ENCODE data around the gene PRTN3.
"Not testable (repeated sequence)": the region's sequence is repeated elsewhere in the genome, so short reads cannot be mapped to it uniquely, and the experiment has no call there.

The PRTN3 gene

GRCh38 chr19:867855-868457 lies 27.2 kb downstream of the PRTN3 start:
- DNase-seq (ENCODE audit: low spot score), result no peak

DNA sequence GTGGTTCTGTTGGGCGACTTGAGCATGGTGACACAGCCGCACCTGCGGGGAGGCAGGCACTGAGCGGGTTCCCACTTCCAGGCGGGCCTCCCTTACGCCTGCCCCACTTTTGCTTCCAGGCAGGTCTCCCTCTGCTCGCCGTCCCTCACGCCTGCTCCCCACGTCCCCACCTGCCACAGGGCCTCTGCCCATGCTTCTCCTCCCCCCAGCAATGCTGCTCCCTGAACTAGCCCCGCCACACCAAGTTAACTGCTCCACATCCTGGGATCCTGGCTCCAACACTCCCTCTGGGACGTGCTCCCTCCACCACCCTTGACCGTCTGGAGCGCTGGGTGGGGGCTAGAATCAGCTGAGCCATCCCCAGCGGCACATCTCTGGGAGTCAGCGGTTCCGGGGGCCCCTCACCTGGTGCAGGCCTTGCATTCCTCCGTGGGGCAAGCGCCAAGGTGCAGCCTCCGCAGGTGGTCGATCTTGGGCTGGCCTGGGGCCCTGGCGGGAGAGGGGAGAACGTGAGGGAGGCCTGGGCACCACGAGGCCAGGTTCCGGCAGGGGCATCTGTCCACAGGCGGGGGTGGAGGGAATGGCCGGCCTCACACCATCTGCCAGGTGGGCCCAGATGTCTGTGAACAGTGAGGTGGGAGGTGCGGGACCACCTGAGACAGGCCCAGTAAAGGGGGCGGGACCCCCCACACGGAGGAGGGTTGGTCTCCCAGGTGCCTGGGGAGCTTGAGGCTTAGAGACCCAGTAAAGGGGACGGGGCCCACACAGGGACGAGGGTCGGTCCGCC lies 27.9 kb downstream of the PRTN3 start:
- no peak for DNase-seq (ENCODE audit: low spot score)

DNA sequence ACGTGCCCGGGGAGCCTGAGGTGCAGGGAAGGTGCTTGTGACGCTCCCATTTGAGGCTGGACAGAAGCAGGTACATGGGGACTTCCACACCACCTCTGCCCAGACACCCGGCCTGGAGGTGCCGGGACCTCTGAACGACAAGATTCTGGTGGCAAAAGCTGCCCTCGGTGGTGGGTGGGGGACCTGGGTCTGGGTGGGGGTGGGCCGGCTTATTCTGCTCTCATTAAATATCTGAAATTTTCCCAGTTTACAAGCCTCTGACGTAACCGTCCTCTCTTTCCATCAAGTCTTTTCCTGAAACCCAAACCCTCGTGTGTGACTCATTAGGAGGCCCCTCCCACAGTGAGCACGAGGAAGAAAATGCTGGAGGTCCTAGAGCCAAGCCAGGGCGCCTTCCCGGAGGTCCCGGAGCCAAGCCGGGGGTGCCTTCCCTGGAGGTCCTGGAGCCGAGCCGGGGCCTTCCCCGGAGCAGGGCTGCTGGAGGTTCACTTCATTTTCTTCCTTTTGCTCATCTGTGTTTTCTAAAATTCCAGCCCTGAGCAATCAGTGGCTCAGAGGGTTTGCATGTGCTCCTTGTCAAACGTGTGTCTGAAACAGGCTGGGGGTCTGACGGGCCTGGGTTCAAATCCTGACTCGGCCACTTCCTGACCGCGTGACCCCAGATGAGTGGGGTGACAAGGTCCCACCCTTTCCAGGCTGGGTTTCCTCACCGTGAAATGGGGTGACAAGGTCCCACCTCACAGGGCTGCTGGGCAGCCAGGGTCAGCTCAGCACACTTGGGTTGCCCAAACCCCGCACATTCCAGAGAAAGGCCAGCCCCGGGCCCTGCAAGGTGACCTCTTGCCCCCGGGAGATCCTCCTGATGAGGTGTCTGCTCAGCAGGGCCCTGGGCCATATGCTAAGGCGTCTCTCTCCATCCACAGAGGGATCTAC lies 28.7 kb downstream of the PRTN3 start:
- no peak for DNase-seq (ENCODE audit: low spot score)

GRCh38 chr19:870314-870713 lies 29.5 kb downstream of the PRTN3 start:
- no peak for DNase-seq (ENCODE audit: low spot score)

- no peak for DNase-seq (ENCODE audit: low spot score)
Measured at GRCh38 chr19:870963-871401, 30.2 kb downstream of the PRTN3 start.

DNA sequence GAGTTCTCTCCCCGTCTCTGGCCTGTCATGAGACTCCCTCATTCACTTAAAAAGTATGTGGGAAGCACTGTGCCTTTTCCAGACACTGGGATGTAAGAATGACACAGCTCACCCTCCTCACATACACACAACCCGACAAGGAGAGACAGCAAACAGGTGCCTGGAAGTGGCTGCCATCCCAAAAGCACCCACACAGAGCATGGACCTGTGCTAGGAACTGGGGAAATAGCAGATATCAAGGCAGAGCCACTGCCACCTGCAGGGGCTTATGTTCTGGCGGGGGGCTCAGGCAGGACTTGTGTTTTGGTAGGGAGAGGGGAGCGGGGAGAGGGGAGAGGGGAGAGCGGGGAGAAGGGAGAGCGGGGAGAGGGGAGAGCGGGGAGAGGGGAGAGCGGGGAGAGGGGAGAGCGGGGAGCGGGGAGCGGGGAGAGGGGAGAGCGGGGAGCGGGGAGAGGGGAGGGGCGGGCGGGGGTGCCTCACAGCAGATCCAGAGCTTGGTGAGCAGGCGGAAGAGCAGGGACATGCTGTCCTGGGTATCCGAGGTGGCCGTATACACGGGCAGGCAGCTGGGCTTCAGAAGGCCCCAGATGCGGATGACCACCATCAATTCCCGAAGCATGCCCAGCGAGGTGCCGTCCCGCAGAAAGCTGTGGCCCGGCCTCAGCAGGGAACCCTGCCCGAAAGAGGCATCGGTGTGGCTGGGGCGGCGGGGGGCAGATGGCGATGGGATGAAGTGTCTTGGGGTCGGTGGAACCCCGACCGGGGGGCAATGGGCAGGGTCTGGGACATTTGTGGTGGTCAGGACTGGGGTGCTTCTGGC lies 30.9 kb downstream of the PRTN3 start:
- DNase-seq (ENCODE audit: low spot score), result no peak

- no peak for DNase-seq (ENCODE audit: low spot score)
Measured at GRCh38 chr19:872266-872951, 31.6 kb downstream of the PRTN3 start.

DNA sequence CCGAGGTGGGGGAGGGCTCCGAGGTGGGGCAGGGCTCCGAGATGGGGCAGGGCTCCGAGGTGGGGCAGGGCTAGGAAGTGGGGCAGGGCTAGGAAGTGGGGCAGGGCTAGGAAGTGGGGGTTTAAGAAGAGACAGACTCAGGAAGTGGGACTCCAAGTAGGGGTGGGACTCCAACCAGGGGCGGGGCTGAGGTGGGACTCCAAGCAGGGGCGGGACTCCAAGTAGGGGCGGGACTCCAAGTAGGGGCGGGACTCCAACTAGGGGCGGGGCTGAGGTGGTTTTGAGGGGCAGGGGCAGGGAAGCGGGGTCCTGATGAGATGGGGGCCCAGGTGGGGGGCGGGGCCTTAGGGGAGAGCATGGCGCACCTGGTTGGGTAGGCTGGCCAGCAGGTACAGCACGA lies 32.3 kb downstream of the PRTN3 start:
- DNase-seq (ENCODE audit: low spot score), result no peak

GRCh38 chr19:873561-874041 lies 32.8 kb downstream of the PRTN3 start:
- DNase-seq (ENCODE audit: low spot score), result no peak

- DNase-seq (ENCODE audit: low spot score), result no peak
Measured at GRCh38 chr19:875265-875879, 34.6 kb downstream of the PRTN3 start.

DNA sequence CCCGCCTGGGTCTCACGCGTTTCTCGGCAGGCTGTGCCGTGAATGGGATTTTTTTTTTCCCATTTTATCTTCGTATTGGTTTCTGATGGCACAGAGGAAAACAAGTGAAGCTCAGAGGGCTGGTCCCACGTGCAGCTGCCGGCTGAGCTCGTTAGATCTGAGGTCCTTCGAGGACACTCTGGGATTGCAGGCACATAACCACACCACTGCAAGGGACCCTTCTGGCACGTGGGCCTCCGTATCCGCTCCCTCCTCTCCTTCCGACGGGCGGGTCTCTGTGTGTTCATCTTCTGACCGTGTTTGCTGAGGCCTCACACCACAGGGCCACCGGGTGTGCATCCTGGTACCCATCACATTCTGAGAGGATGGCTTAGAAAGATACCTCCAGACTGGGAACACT lies 35.3 kb downstream of the PRTN3 start:
- no peak for DNase-seq (ENCODE audit: low spot score)

- DNase-seq (ENCODE audit: low spot score), result no peak
Measured at GRCh38 chr19:876780-877314, 36.0 kb downstream of the PRTN3 start.

- not testable (repeated sequence) for DNase-seq (ENCODE audit: low spot score)
Measured at GRCh38 chr19:877992-878660, 37.3 kb downstream of the PRTN3 start.

DNA sequence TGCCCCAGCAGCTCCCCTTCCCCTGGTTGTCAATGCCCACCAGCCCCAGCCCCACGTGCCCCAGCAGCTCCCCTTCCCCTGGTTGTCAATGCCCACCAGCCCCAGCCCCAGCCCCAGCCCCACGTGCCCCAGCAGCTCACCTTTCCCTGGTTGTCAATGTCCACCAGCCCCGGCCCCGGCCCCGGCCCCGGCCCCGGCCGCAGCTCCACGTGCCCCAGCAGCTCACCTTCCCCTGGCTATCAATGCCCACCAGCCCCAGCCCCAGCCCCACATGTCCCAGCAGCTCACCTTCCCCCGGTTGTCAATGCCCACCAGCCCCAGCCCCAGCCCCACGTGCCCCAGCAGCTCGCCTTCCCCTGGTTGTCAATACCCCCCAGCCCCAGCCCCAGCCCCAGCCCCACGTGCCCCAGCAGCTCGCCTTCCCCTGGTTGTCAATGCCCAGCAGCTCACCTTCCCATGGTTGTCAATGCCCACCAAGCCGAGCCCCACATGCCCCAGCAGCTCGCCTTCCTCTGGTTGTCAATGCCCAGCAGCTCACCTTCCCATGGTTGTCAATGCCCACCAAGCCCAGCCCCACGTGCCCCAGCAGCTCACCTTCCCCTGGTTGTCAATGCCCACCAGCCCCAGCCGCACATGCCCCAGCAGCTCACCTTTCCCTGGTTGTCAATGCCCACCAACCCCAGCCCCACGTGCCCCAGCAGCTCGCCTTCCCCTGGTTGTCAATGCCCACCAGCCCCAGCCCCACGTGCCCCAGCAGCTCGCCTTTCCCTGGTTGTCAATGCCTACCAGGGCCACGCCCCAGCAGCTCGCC lies 38.2 kb downstream of the PRTN3 start:
- DNase-seq (ENCODE audit: low spot score), result not testable (repeated sequence)

DNA sequence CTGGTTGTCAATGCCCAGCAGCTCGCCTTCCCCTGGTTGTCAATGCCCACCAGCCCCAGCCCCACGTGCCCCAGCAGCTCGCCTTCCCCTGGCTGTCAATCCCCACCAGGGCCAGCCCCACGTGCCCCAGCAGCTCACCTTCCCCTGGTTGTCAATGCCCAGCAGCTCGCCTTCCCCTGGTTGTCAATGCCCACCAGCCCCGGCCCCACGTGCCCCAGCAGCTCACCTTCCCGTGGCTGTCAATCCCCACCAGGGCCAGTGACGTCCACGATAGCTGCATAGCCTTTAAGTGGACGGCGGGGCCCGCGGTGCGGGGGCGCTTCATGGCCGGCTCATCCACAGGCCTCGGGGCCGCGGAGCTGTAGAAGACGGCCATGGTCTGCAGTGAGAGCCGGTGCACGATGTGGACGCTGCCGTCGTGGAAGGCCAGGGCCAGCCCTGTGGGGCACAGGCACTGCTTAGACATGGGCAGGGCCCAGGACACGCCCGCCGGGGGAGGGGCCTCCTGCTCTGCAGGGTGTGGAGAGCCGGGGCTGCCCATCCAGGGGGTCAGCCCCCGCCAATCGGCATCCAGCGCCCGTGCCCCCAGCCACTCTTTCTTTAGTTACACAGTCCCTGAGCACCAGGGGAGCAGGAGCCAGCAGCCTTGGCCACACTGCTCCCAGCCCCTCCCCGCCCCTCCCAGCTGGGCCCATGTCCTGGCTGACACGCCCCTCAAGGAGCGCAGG lies 39.1 kb downstream of the PRTN3 start:
- DNase-seq (ENCODE audit: low spot score), result no peak

GRCh38 chr19:881385-882071 lies 40.7 kb downstream of the PRTN3 start:
- DNase-seq (ENCODE audit: low spot score), result no peak

DNA sequence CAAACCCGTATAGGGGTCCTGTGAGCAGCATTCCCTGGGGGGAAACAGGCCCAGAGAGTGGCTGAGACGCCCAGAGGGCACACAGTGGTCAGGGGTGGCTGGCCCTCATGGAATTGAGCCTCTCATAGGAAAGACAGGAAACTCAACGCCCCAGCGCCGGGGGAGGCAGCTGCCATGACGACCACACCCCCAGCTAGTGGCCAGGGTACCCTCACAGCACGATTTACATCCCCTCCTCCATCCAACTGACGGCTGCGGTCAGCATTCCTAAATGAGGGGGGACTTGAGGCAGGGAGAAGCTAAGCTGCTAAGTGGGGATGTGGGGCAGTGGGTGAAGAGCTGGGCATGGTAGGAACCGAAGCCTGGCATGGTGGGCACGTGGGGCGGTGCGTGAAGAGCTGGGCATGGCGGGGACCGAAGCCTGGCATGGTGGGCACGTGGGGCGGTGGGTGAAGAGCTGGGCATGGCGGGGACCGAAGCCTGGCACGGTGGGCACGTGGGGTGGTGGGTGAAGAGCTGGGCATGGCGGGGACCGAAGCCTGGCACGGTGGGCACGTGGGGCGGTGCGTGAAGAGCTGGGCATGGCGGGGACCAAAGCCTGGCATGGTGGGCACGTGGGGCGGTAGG lies 42.2 kb downstream of the PRTN3 start:
- no peak for DNase-seq (ENCODE audit: low spot score)

All from kidney capillary endothelial cell (primary cell).